H1 (cell line): ENCODE results near the gene PROSER2. TPM values are rescaled to one million over a fixed set of nuclear protein-coding genes. Genes with fewer than 3 reads are reported as not detected.

Source experiments
- CTCF ChIA-PET: fragments of 300-600 bp; sonication (Branson Sonifier 250); formaldehyde crosslinking; loops from one replicate; lab custom pipeline; 2021; ENCODE audit not compliant: partially characterized antibody; lab: Charles Lee
- POLR2A ChIA-PET: fragments of 300-600 bp; sonication (Branson Sonifier 250); formaldehyde crosslinking; loops from one replicate; lab custom pipeline; 2021; ENCODE audit warnings: inconsistent platforms; ENCODE audit not compliant: partially characterized antibody; lab: Charles Lee
- DNase-seq, 2 experiments: peaks; one replicate each; pipeline versions ENCODE4 v3.0.0 to v3.0.0-alpha.2; 2010 to 2022; ENCODE audit warnings: low spot score in 2 of 2, low read depth in 1 of 2, mixed read lengths in 1 of 2
- FAIRE-seq: peaks from 2 replicates; lab custom pipeline; 2011; peaks lifted over from hg19 to GRCh38; lab: Jason Lieb, UNC
- H2AFZ ChIP-seq: 2 replicates; pipeline ENCODE4 v1.8.1; 2012; ENCODE audit warnings: low read length, inconsistent platforms
- H2AK5ac ChIP-seq: 2 replicates; pipeline ENCODE4 v1.6.1; 2013; ENCODE audit warnings: low read depth, low read length
- H2BK120ac ChIP-seq: replicated peaks from 2 replicates; pipeline ENCODE3; 2013; ENCODE audit warnings: low read depth, low read length, inconsistent platforms
- H2BK12ac ChIP-seq: 2 replicates; pipeline ENCODE4 v1.6.1; 2013; ENCODE audit warnings: low read depth, low read length
- H2BK15ac ChIP-seq: 2 replicates; pipeline ENCODE4 v1.6.1; 2013; ENCODE audit warnings: low read length
- H2BK20ac ChIP-seq: 2 replicates; pipeline ENCODE4 v1.6.1; 2013; ENCODE audit warnings: low read length
- H2BK5ac ChIP-seq: 2 replicates; pipeline ENCODE4 v1.6.1; 2013; ENCODE audit warnings: low read depth, low read length
- H3K14ac ChIP-seq: 2 replicates; pipeline ENCODE4 v1.6.1; 2013; ENCODE audit warnings: inconsistent platforms; ENCODE audit not compliant: insufficient read length
- H3K18ac ChIP-seq: 2 replicates; pipeline ENCODE4 v1.6.1; 2013; ENCODE audit warnings: low read length; ENCODE audit errors: extremely low read depth
- H3K23ac ChIP-seq: 2 replicates; pipeline ENCODE4 v1.6.1; 2013; ENCODE audit warnings: inconsistent platforms; ENCODE audit not compliant: insufficient read length
- H3K23me2 ChIP-seq: 2 replicates; pipeline ENCODE4 v1.6.1; 2013; ENCODE audit warnings: low read depth, low read length
- H3K27ac ChIP-seq: 2 replicates; pipeline ENCODE4 v1.6.1; 2011; ENCODE audit warnings: low read depth, low read length, inconsistent platforms
- H3K27me3 ChIP-seq, 4 experiments: replicated peaks in 1 of 4; 1 replicate in 1 of 4; 2 replicates in 3 of 4; pipeline versions ENCODE4 v1.6.1 to v1.8.1; 2011 to 2013; ENCODE audit warnings: low read length in 3 of 4, mild to moderate bottlenecking in 3 of 4, inconsistent platforms in 2 of 4, mixed read lengths in 2 of 4, moderate library complexity in 1 of 4; ENCODE audit not compliant: control insufficient read depth in 3 of 4, insufficient read depth in 3 of 4; ENCODE audit errors: extremely low read depth in 1 of 4
- H3K36me3 ChIP-seq, 4 experiments: 2 replicates each; pipeline versions ENCODE4 v1.6.1 to v1.8.1; 2011 to 2013; ENCODE audit warnings: mild to moderate bottlenecking in 4 of 4, low read length in 3 of 4, moderate library complexity in 2 of 4, control low read depth in 1 of 4, inconsistent platforms in 1 of 4; ENCODE audit not compliant: insufficient read depth in 4 of 4, control insufficient read depth in 2 of 4
- H3K4ac ChIP-seq: replicated peaks from 2 replicates; pipeline ENCODE3; 2013; ENCODE audit warnings: low read length, low read depth, mixed read lengths, inconsistent platforms; ENCODE audit not compliant: insufficient read length
- H3K4me1 ChIP-seq, 4 experiments: replicated peaks in 1 of 4; 1 replicate in 1 of 4; 2 replicates in 3 of 4; pipeline versions ENCODE4 v1.6.1 to v1.8.1; 2011 to 2013; ENCODE audit warnings: low read length in 3 of 4, inconsistent platforms in 2 of 4, mixed read lengths in 1 of 4; ENCODE audit not compliant: insufficient read depth in 4 of 4, control insufficient read depth in 3 of 4
- H3K4me2 ChIP-seq, 2 experiments: 2 replicates each; pipeline versions ENCODE4 v1.6.1 to v1.8.1; 2011 to 2013; ENCODE audit warnings: low read depth in 2 of 2, low read length in 2 of 2, control low read depth in 1 of 2, inconsistent platforms in 1 of 2, mild to moderate bottlenecking in 1 of 2; ENCODE audit not compliant: insufficient read depth in 1 of 2
- H3K4me3 ChIP-seq, 4 experiments: fragments of 200-600, 300-600 bp in 1 of 4; sonication (generic), shearing (Covaris generic), sonication (Bioruptor Twin) in 1 of 4; 2 replicates each; pipeline versions ENCODE4 v1.5.1 to v1.8.1; 2011 to 2016; ENCODE audit warnings: low read length in 4 of 4, low read depth in 3 of 4, control low read depth in 2 of 4, inconsistent platforms in 2 of 4, mild to moderate bottlenecking in 2 of 4, mixed read lengths in 1 of 4, moderate library complexity in 1 of 4; ENCODE audit not compliant: insufficient read depth in 2 of 4; ENCODE audit errors: extremely low read depth in 1 of 4
- H3K56ac ChIP-seq: replicated peaks from 2 replicates; pipeline ENCODE3; 2013; ENCODE audit warnings: low read depth, mild to moderate bottlenecking, mixed read lengths, low read length, inconsistent platforms; ENCODE audit not compliant: insufficient read length
- H3K79me1 ChIP-seq: 2 replicates; pipeline ENCODE4 v1.6.1; 2013; ENCODE audit warnings: low read depth, low read length, control low read depth
- H3K79me2 ChIP-seq, 2 experiments: 2 replicates each; pipeline versions ENCODE4 v1.6.1 to v1.8.1; 2012 to 2013; ENCODE audit warnings: low read length in 2 of 2, mild to moderate bottlenecking in 2 of 2, inconsistent platforms in 1 of 2; ENCODE audit not compliant: insufficient read depth in 2 of 2, control insufficient read depth in 1 of 2
- H3K9ac ChIP-seq, 4 experiments: replicated peaks in 1 of 4; 1 replicate in 1 of 4; 2 replicates in 3 of 4; pipeline versions ENCODE4 v1.6.1 to v1.8.1; 2011 to 2013; ENCODE audit warnings: low read depth in 3 of 4, low read length in 3 of 4, control low read depth in 2 of 4, mild to moderate bottlenecking in 2 of 4, moderate library complexity in 2 of 4, inconsistent platforms in 1 of 4; ENCODE audit errors: extremely low read depth in 1 of 4
- H3K9me3 ChIP-seq, 2 experiments: 2 replicates each; pipeline versions ENCODE4 v1.6.1 to v1.8.1; 2012 to 2013; ENCODE audit warnings: mild to moderate bottlenecking in 2 of 2, moderate library complexity in 2 of 2, control low read depth in 1 of 2, inconsistent platforms in 1 of 2, low read depth in 1 of 2, low read length in 1 of 2, mixed read lengths in 1 of 2; ENCODE audit not compliant: insufficient read depth in 2 of 2
- H4K20me1 ChIP-seq, 2 experiments: replicated peaks in 1 of 2; 2 replicates each; pipeline versions ENCODE3 to v1.8.1; 2011 to 2013; ENCODE audit warnings: inconsistent platforms in 2 of 2, low read length in 2 of 2, mild to moderate bottlenecking in 1 of 2; ENCODE audit not compliant: insufficient read depth in 2 of 2, control insufficient read depth in 1 of 2
- H4K5ac ChIP-seq: 2 replicates; pipeline ENCODE4 v1.6.1; 2013; ENCODE audit warnings: low read length, low read depth, mixed read lengths, inconsistent platforms; ENCODE audit not compliant: insufficient read length
- H4K8ac ChIP-seq: 2 replicates; pipeline ENCODE4 v1.8.0; 2013; ENCODE audit warnings: mild to moderate bottlenecking, moderate library complexity, low read length, inconsistent platforms; ENCODE audit not compliant: insufficient read depth; ENCODE audit errors: extremely low read depth
- H4K91ac ChIP-seq: replicated peaks from 2 replicates; pipeline ENCODE3; 2013; ENCODE audit warnings: low read length, mixed read lengths, inconsistent platforms; ENCODE audit not compliant: insufficient read length
- BCL11A ChIP-seq, 2 experiments: IDR thresholded peaks; one replicate each; pipeline ENCODE4 v1.6.1; 2011; ENCODE audit warnings: low read depth in 2 of 2, low read length in 2 of 2, mild to moderate bottlenecking in 2 of 2
- CHD1 ChIP-seq: IDR thresholded peaks from 2 replicates; pipeline ENCODE4 v1.6.1; 2012; ENCODE audit warnings: low read depth, low read length, improper control_type of control experiment
- CREB1 ChIP-seq: IDR thresholded peaks from 2 replicates; pipeline ENCODE4 v1.6.1; 2012; ENCODE audit warnings: inconsistent platforms
- CTCF ChIP-seq, 3 experiments: IDR thresholded peaks; 1 replicate in 2 of 3; 2 replicates in 1 of 3; pipeline versions ENCODE4 v1.5.1 to v1.6.1; 2011; ENCODE audit warnings: low read length in 3 of 3, mild to moderate bottlenecking in 3 of 3, inconsistent platforms in 2 of 3, low read depth in 1 of 3, moderate library complexity in 1 of 3; ENCODE audit not compliant: insufficient read depth in 1 of 3; ENCODE audit errors: control extremely low read depth in 1 of 3
- MAFK ChIP-seq: IDR thresholded peaks from 2 replicates; pipeline ENCODE4 v1.6.1; 2012; ENCODE audit warnings: low read depth, mild to moderate bottlenecking, improper control_type of control experiment, low read length
- WGBS, 2 experiments: shearing (Covaris generic) in 1 of 2; methylation state at CpG; one replicate each; pipeline versions ENCODE4 v1.1.6 to v1.1.7; 2013 to 2015; ENCODE audit warnings: low lambda C conversion rate in 2 of 2, mixed read lengths in 2 of 2, inconsistent platforms in 1 of 2, low coverage in 1 of 2, missing lambda C conversion rate in 1 of 2; ENCODE audit not compliant: insufficient replicate concordance in 2 of 2, insufficient coverage in 1 of 2, insufficient read length in 1 of 2; ENCODE audit errors: extremely low coverage in 1 of 2, missing lambda C conversion rate in 1 of 2; 5-methylcytosine and 5-hydroxymethylcytosine counted together
- polyA plus RNA-seq, 7 experiments: library from polyadenylated mRNA; depleted of rRNA in 3 of 7; stranded (reverse) in 5 of 7; unstranded in 2 of 7; fragments of >200 nt in 5 of 7; fragments of 200-250 nt in 2 of 7; gene quantifications; 1 replicate in 5 of 7; 2 replicates in 1 of 7; 4 replicates in 1 of 7; pipeline versions ENCODE4 v1.2.1 to v1.2.3, GENCODE V29; 2011 to 2013; ENCODE audit warnings: missing spikeins in 2 of 7, mixed read lengths in 2 of 7
- total RNA-seq: library from RNA; stranded (reverse); fragmentation: NEBNext Ultra II Directional; extraction: Animal tissue kit (Norgen Biotek cat#: 25700); gene quantifications from 2 replicates; pipeline ENCODE4 v1.2.1, GENCODE V29; 2021
- TF ChIP-seq, protein P1 (sequence below): IDR thresholded peaks from 2 replicates; pipeline ENCODE4 v1.6.1; 2011; ENCODE audit warnings: low read length, improper control_type of control experiment

Gene PROSER2
- total and polyA plus RNA-seq, 2 of the 8 experiments (the other 6 are each of a cell fraction or from before 2014, with no cell fraction given) = 3.9 to 13.7 TPM

- H2BK12ac ChIP-seq = no peak overlapping the region
- H3K4ac ChIP-seq = no peak overlapping the region
- no peak overlapping the region for H2BK15ac ChIP-seq
- H3K14ac ChIP-seq = no peak overlapping the region
- FAIRE-seq (no peak), DNase-seq (no peak)
- H3K27ac ChIP-seq = no peak overlapping the region
- POLR2A ChIA-PET = no interaction called here
- no peak overlapping the region for H3K4me3 ChIP-seq
- no peak overlapping the region for H3K18ac ChIP-seq
- H2BK20ac ChIP-seq = no peak overlapping the region
- H2AFZ ChIP-seq = no peak overlapping the region
- H4K91ac ChIP-seq = no peak overlapping the region
- H2AK5ac ChIP-seq = no peak overlapping the region
- no peaks in the 10 kb centered on the region; a peak in 1 of 4 replicates for H3K9me3 ChIP-seq
- H3K36me3 ChIP-seq = no peaks in the 10 kb centered on the region
- H3K4me2 ChIP-seq = no peak overlapping the region
- H3K9ac ChIP-seq = no peak overlapping the region
- H3K23ac ChIP-seq = no peak overlapping the region
- no peak overlapping the region for H3K56ac ChIP-seq
- no peaks in the 10 kb centered on the region for H3K27me3 ChIP-seq
- peaks cover 0 to 4% (median 0%) of the 10 kb centered on the region in 4 experiments; a peak in 1 of 7 replicates for H3K4me1 ChIP-seq
- no peak overlapping the region for H4K8ac ChIP-seq
- no peaks in the 10 kb centered on the region for H3K23me2 ChIP-seq
- H4K5ac ChIP-seq = no peak overlapping the region
- 80% methylated on average over 5 of the region's 5 CpGs; no CpG with 5 or more reads in 1 of the 2 experiments for WGBS, 2 experiments
- H2BK5ac ChIP-seq = no peak overlapping the region
- CTCF ChIA-PET = no interaction called here
- H3K79me1 ChIP-seq = no peaks in the 10 kb centered on the region
- H4K20me1 ChIP-seq = no peaks in the 10 kb centered on the region
- H2BK120ac ChIP-seq = no peak overlapping the region
- no peaks in the 10 kb centered on the region for H3K79me2 ChIP-seq
- TF ChIP-seq CHD1 (no peak), BCL11A (IDR thresholded peaks at IDR 0.05; ENCODE audit: low read depth in 2 of 2, low read length in 2 of 2) (no peak), MAFK (no peak), CTCF (IDR thresholded peaks at IDR 0.05; ENCODE audit: control extremely low read depth in 1 of 3, insufficient read depth in 1 of 3, low read depth in 1 of 3, low read length in 3 of 3) (no peak), CREB1 (no peak)
- TF ChIP-seq, protein P1, sequence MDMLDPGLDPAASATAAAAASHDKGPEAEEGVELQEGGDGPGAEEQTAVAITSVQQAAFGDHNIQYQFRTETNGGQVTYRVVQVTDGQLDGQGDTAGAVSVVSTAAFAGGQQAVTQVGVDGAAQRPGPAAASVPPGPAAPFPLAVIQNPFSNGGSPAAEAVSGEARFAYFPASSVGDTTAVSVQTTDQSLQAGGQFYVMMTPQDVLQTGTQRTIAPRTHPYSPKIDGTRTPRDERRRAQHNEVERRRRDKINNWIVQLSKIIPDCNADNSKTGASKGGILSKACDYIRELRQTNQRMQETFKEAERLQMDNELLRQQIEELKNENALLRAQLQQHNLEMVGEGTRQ = no peak
Measured at GRCh38 chr10:11808808-11809207, 14.3 kb upstream of the PROSER2 start.
